CD14-positive monocyte (primary cell): ENCODE results near the gene NLK. TPM values are rescaled to one million over a fixed set of nuclear protein-coding genes. Genes with fewer than 3 reads are reported as not detected.

Source experiments
- DNase-seq, 3 donors: peaks; one replicate each; pipeline ENCODE4 v3.0.0-alpha.2; 2011 to 2022
- H2AFZ ChIP-seq: 2 replicates; pipeline ENCODE4 v1.6.0; 2012; ENCODE audit warnings: mild to moderate bottlenecking, low read depth, low read length, inconsistent platforms; ENCODE audit not compliant: insufficient read depth, poor library complexity, severe bottlenecking
- H3K27ac ChIP-seq, 2 donors: 1 replicate in 1 of 2; 2 replicates in 1 of 2; pipeline ENCODE4 v1.5.1; 2012 to 2013; ENCODE audit warnings: low read length in 2 of 2, control low read depth in 1 of 2, inconsistent platforms in 1 of 2, low read depth in 1 of 2, mild to moderate bottlenecking in 1 of 2
- H3K27me3 ChIP-seq, 2 donors: one replicate each; pipeline versions ENCODE4 v1.6.0 to v1.6.1; 2011 to 2013; ENCODE audit warnings: low read length in 2 of 2; ENCODE audit not compliant: control insufficient read depth in 2 of 2, insufficient read depth in 2 of 2
- H3K36me3 ChIP-seq, 2 donors: replicated peaks in 1 of 2; 1 replicate in 1 of 2; 2 replicates in 1 of 2; pipeline versions ENCODE4 v1.5.1 to v1.6.1; 2012 to 2013; ENCODE audit warnings: low read length in 2 of 2, control low read depth in 1 of 2, inconsistent platforms in 1 of 2, mild to moderate bottlenecking in 1 of 2; ENCODE audit not compliant: insufficient read depth in 2 of 2, control insufficient read depth in 1 of 2
- H3K4me1 ChIP-seq, 2 donors: 1 replicate in 1 of 2; 2 replicates in 1 of 2; pipeline versions ENCODE4 v1.5.1 to v1.6.1; 2012 to 2013; ENCODE audit warnings: low read length in 2 of 2, control low read depth in 1 of 2, inconsistent platforms in 1 of 2, mild to moderate bottlenecking in 1 of 2, moderate library complexity in 1 of 2; ENCODE audit not compliant: insufficient read depth in 2 of 2, control insufficient read depth in 1 of 2
- H3K4me2 ChIP-seq: replicated peaks from 2 replicates; pipeline ENCODE3; 2012; ENCODE audit warnings: low read length, moderate library complexity, mild to moderate bottlenecking; ENCODE audit not compliant: poor library complexity, severe bottlenecking; ENCODE audit errors: extremely low read depth
- H3K4me3 ChIP-seq, 3 experiments: fragments of 200-600 bp in 1 of 3; sonication (generic) in 1 of 3; replicated peaks in 1 of 3; 1 replicate in 2 of 3; 2 replicates in 1 of 3; pipeline ENCODE4 v1.5.1; 2011 to 2013; ENCODE audit warnings: low read length in 3 of 3, mild to moderate bottlenecking in 3 of 3, control low read depth in 2 of 3, low read depth in 2 of 3, inconsistent platforms in 1 of 3, moderate library complexity in 1 of 3
- H3K79me2 ChIP-seq: 2 replicates; pipeline ENCODE4 v1.6.0; 2012; ENCODE audit warnings: mild to moderate bottlenecking, control low read depth, inconsistent platforms, low read length, moderate library complexity; ENCODE audit not compliant: insufficient read depth
- H3K9ac ChIP-seq: 2 replicates; pipeline ENCODE4 v1.6.0; 2017; ENCODE audit warnings: low read length, mild to moderate bottlenecking; ENCODE audit not compliant: insufficient read depth, poor library complexity, severe bottlenecking
- H3K9me3 ChIP-seq, 2 donors: replicated peaks in 1 of 2; 1 replicate in 1 of 2; 2 replicates in 1 of 2; pipeline versions ENCODE4 v1.5.1 to v1.6.1; 2012 to 2013; ENCODE audit warnings: low read length in 2 of 2, control low read depth in 1 of 2; ENCODE audit not compliant: control insufficient read depth in 1 of 2, insufficient read depth in 1 of 2
- H4K20me1 ChIP-seq: 2 replicates; pipeline ENCODE4 v1.6.0; 2012; ENCODE audit warnings: mild to moderate bottlenecking, low read length, control low read depth, moderate library complexity; ENCODE audit not compliant: insufficient read depth
- H3K27ac Mint-ChIP-seq, 7 donors: one replicate each; pipeline ENCODE4 v1.8.0; 2020; ENCODE audit warnings: mild to moderate bottlenecking in 7 of 7, mixed read lengths in 7 of 7, moderate library complexity in 6 of 7, inconsistent platforms in 2 of 7
- H3K27me3 Mint-ChIP-seq, 3 donors: one replicate each; pipeline ENCODE4 v1.8.0; 2021 to 2022; ENCODE audit warnings: low read depth in 3 of 3, mild to moderate bottlenecking in 3 of 3, mixed read lengths in 3 of 3, moderate library complexity in 3 of 3, inconsistent platforms in 1 of 3
- H3K36me3 Mint-ChIP-seq, 2 donors: one replicate each; pipeline ENCODE4 v1.8.0; 2020; ENCODE audit warnings: mixed read lengths in 2 of 2, inconsistent platforms in 1 of 2, mild to moderate bottlenecking in 1 of 2
- H3K4me1 Mint-ChIP-seq: one replicate; pipeline ENCODE4 v1.8.0; 2020; ENCODE audit warnings: mild to moderate bottlenecking, mixed read lengths
- H3K4me3 Mint-ChIP-seq, 2 donors: one replicate each; pipeline ENCODE4 v1.8.0; 2020; ENCODE audit warnings: mild to moderate bottlenecking in 2 of 2, mixed read lengths in 2 of 2, moderate library complexity in 1 of 2
- H3K9me3 Mint-ChIP-seq, 7 donors: one replicate each; pipeline ENCODE4 v1.8.0; 2020 to 2022; ENCODE audit warnings: mixed read lengths in 7 of 7, mild to moderate bottlenecking in 6 of 7, moderate library complexity in 6 of 7, inconsistent platforms in 2 of 7
- WGBS: methylation state at CpG from one replicate; pipeline ENCODE4 v1.1.5; 2013; ENCODE audit warnings: missing lambda C conversion rate; ENCODE audit not compliant: insufficient coverage; 5-methylcytosine and 5-hydroxymethylcytosine counted together
- intact Hi-C, 2 donors: fragments of 100-400 bp; cut with micrococcal nuclease; formaldehyde crosslinking; loops; one replicate each; pipeline versions ENCODE4 v1.15.0 to v1.15.1; 2023
- polyA plus RNA-seq, 3 donors: library from polyadenylated mRNA; depleted of rRNA in 1 of 3; unstranded in 2 of 3; stranded (reverse) in 1 of 3; fragments of 300-500 nt in 2 of 3; fragments of >200 nt in 1 of 3; fragmentation: Illumina TruSeq in 2 of 3; gene quantifications; 1 replicate in 2 of 3; 2 replicates in 1 of 3; pipeline ENCODE4 v1.2.3, GENCODE V29; 2012 to 2021
- TF ChIP-seq, protein P1 (sequence below): fragments of 200-600 bp; IDR thresholded peaks from one replicate; pipeline ENCODE4 v1.8.0; 2022; ENCODE audit warnings: antibody characterized with exemption, mild to moderate bottlenecking

Gene NLK
- polyA plus RNA-seq, 3 donors, result 1.7 to 6.5 (median 2.0) TPM

- no peak overlapping the region for H3K27ac ChIP-seq
These were observed 57.8 kb downstream of the NLK start for GRCh38 chr17:28100251-28100650.

DNA sequence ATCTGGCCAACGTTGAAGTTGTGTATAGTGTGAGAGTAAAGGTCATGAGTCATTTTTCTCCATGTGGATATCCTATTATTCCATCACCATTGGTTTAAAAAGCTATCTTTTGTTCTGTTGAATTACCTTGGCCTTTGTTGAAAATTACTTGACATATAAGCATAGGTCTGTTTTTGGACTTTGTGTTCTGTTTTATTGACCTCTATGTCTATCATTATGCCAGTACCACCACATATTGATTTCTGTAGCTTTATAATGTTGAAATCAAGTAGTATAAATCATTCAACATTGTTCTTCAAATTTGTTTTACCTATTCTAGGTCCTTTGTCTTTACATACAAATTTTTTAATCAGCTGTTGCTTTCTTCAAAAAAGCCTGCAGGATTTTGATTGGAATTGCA is 58.5 kb downstream of the NLK start:
- no peak overlapping the region for H3K4me3 Mint-ChIP-seq
- H3K27ac ChIP-seq, result no peak overlapping the region
- WGBS, result no CpG with 5 or more reads among the region's 1 CpG
- H2AFZ ChIP-seq, result no peak overlapping the region
- H4K20me1 ChIP-seq, result peaks cover 10% of the 10 kb centered on the region
- H3K27me3 Mint-ChIP-seq, result peaks cover 0 to 3% (median 0%) of the 10 kb centered on the region in 3 donors
- no peaks in the 10 kb centered on the region for H3K36me3 ChIP-seq
- H3K4me3 ChIP-seq, result no peak overlapping the region
- H3K4me2 ChIP-seq, result no peak overlapping the region
- H3K4me1 Mint-ChIP-seq, result peaks cover 9% of the 10 kb centered on the region
- H3K36me3 Mint-ChIP-seq, result peaks cover 5 to 8% of the 10 kb centered on the region in 2 donors
- H3K79me2 ChIP-seq, result no peaks in the 10 kb centered on the region
- H3K27ac Mint-ChIP-seq, result no peak overlapping the region
- intact Hi-C loops, result no loop called here
- H3K27me3 ChIP-seq, result no peaks in the 10 kb centered on the region
- no peaks in the 10 kb centered on the region for H3K4me1 ChIP-seq
- no peaks in the 10 kb centered on the region for H3K9me3 ChIP-seq
- H3K9me3 Mint-ChIP-seq, result peaks cover 0 to 3% (median 0%) of the 10 kb centered on the region in 7 donors
- no peak overlapping the region for H3K9ac ChIP-seq
- no peak for DNase-seq
- TF ChIP-seq, protein P1, sequence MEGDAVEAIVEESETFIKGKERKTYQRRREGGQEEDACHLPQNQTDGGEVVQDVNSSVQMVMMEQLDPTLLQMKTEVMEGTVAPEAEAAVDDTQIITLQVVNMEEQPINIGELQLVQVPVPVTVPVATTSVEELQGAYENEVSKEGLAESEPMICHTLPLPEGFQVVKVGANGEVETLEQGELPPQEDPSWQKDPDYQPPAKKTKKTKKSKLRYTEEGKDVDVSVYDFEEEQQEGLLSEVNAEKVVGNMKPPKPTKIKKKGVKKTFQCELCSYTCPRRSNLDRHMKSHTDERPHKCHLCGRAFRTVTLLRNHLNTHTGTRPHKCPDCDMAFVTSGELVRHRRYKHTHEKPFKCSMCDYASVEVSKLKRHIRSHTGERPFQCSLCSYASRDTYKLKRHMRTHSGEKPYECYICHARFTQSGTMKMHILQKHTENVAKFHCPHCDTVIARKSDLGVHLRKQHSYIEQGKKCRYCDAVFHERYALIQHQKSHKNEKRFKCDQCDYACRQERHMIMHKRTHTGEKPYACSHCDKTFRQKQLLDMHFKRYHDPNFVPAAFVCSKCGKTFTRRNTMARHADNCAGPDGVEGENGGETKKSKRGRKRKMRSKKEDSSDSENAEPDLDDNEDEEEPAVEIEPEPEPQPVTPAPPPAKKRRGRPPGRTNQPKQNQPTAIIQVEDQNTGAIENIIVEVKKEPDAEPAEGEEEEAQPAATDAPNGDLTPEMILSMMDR, result no peak

More at GRCh38 chr17:28100251-28100650, 57.8 kb downstream of the NLK start:
- H3K4me3 Mint-ChIP-seq, result no peak overlapping the region
- H3K9me3 Mint-ChIP-seq, result peaks cover 0 to 3% (median 0%) of the 10 kb centered on the region in 7 donors
- H3K9ac ChIP-seq, result no peak overlapping the region
- TF ChIP-seq, protein P1, result no peak
- peaks cover 0 to 3% (median 0%) of the 10 kb centered on the region in 3 donors for H3K27me3 Mint-ChIP-seq
- H3K9me3 ChIP-seq, result no peaks in the 10 kb centered on the region
- H3K27me3 ChIP-seq, result no peaks in the 10 kb centered on the region
- WGBS, result no CpG with 5 or more reads among the region's 1 CpG
- H3K36me3 ChIP-seq, result no peaks in the 10 kb centered on the region
- no peak overlapping the region for H2AFZ ChIP-seq
- no peak overlapping the region for H3K4me3 ChIP-seq
- H4K20me1 ChIP-seq, result peaks cover 12% of the 10 kb centered on the region
- H3K4me1 ChIP-seq, result no peaks in the 10 kb centered on the region
- no peak for DNase-seq
- no peak overlapping the region for H3K4me2 ChIP-seq
- H3K36me3 Mint-ChIP-seq, result peaks cover 5 to 8% of the 10 kb centered on the region in 2 donors
- H3K27ac Mint-ChIP-seq, result no peak overlapping the region
- H3K4me1 Mint-ChIP-seq, result peaks cover 9% of the 10 kb centered on the region
- intact Hi-C loops, result no loop called here
- no peaks in the 10 kb centered on the region for H3K79me2 ChIP-seq
